ENCODE results near the gene BICRA.
"Not testable (repeated sequence)": the region's sequence is repeated elsewhere in the genome, so short reads cannot be mapped to it uniquely, and the experiment has no call there.

BICRA gene

GRCh38 chr19:47711652-47712242, 102.8 kb downstream of the BICRA start:
- no peak overlapping the region for H3K4me3 ChIP-seq (ENCODE audit: low read length)
- TF ChIP-seq ZNF274 (IDR thresholded peaks at IDR 0.05; ENCODE audit: low read depth, low read length), result no peak

DNA sequence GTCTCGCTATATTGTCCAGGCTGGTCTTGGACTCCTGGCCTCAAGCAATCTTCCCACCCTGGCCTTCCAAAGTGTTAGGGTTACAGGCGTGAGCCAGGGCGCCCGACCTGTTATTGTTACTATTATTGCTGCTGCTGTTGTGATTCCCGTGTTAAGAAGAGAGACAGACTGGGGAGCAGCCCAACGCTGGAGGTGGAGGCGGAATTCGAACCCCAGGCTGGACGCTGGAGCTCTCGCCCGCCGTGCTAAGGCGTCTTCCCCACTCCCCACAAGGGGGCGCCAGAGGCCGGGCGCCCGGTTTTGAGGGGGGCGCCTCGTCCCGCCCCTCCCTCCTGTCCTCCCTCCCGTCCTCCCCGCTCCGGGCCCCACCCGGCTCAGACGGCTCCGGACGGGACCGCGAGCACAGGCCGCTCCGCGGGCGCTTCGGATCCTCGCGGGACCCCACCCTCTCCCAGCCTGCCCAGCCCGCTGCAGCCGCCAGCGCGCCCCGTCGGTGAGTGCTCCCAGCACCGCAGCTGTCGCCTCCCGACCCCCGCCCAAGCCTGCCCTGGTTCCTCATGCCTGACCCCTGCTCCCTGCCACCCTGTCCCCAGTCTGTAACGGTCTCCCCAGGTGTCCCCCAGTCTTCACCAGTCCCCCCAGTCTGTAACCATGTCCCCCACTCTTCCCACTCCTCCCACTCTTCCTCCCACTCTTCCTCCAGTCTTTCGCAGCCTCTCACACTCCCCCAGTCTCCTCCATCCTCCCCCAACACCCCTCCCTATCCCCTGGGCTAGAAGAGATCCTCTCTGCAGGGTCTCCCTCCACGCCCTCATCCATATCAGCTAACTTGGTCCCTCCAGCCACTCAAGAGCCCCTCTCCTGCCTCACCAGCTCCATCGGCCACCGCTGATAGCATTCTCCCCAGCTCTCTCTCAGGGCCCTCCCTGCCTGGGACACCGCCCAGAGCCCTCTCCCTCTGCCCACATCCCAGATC, 104.4 kb downstream of the BICRA start, which contains the start of gene EHD2:
Gene EHD2, plus strand, starts transcription at position 377 of the 976 bp plus-strand sequence. CDS start 3,191 bp downstream, outside the sequence.
- no peak within 1 kb of the TSS for H3K4me3 ChIP-seq (ENCODE audit: low read length)
- no peak for TF ChIP-seq ZNF274 (IDR thresholded peaks at IDR 0.05; ENCODE audit: low read depth, low read length)

GRCh38 chr19:47714339-47714738, 105.4 kb downstream of the BICRA start:
- no peak overlapping the region for H3K4me3 ChIP-seq (ENCODE audit: low read length)
- no peak for TF ChIP-seq ZNF274 (IDR thresholded peaks at IDR 0.05; ENCODE audit: low read depth, low read length)

DNA sequence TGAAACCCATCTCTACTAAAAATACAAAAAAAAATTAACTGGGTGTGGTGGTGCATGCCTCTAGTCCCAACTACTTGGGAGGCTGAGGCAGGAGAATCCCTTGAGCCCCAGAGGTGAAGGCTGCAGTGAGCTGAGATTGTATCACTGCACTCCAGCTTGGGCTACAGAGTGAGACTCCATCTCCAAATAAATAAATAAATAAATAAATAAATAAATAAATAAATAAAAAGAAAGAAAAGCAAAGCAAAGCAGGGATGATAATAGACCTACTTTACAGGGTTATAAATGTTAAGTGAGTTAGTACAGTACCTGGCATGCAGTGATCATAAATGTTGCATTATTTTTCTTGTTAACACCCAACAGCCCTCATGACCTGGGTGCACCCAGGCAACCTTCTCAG, 105.9 kb downstream of the BICRA start:
- not testable (repeated sequence) for H3K4me3 ChIP-seq (ENCODE audit: low read length)

DNA sequence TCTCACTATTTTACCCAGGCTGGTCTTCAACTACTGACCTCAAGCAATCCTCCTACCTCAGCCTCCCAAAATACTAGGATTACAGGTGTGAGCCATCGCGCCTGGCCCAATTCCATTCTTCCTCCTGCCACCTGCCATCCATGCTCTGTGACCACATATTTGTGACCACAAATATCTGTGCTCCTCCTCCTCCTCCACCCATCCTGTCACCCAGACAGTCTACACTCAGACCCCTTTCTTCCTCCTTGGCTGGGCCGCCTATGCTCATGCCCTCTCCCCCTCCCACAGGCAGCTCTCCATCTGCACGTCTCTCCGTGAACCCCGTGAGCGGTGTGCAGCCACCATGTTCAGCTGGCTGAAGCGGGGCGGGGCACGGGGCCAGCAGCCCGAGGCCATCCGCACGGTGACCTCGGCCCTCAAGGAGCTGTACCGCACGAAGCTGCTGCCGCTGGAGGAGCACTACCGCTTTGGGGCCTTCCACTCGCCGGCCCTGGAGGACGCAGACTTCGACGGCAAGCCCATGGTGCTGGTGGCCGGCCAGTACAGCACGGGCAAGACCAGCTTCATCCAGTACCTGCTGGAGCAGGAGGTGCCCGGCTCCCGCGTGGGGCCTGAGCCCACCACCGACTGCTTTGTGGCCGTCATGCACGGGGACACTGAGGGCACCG, 107.5 kb downstream of the BICRA start:
- H3K4me3 ChIP-seq (ENCODE audit: low read length), result no peak overlapping the region
- TF ChIP-seq ZNF274 (IDR thresholded peaks at IDR 0.05; ENCODE audit: low read depth, low read length), result no peak

GRCh38 chr19:47718415-47719046, 109.6 kb downstream of the BICRA start:
- H3K4me3 ChIP-seq (ENCODE audit: low read length), result not testable (repeated sequence)

DNA sequence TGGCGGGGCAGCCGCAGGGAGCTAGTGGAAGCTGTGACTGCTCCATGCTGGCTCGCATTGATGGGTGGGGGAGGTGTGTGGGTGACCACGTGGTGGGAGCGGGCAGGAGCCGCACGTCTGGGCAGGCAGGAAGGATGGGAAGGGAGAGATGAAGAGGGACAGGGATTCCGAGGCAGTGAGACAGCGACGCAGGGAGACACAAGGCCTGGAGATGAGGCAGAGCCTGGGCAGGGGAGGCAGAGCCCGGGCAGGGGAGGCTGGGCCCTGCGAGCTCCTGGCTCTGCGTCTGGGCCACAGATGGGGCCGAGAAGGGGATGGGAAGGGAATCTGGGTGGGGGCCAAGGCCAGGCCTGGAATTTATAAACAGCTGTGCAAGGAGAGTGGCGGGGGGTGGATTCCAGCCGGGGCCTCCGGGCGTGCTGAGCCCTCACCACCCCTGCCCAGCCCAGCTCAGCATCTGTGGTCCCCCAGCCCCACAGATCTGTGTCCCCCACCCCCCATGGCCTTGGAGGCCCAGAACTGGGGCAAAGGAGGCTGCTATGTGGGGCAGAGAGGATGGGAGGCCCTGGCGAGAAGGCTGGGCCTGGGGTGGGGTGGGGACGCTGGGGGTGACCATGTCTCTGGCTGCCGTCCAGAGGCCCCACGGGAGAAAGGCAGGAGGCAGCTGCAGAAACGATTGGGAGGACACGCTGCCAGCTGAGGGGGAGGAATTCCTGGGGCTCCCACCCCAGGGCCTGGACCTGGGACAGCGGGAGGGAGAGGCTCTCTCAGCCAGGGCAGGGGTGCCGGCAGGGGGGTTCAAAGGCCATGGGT, 110.3 kb downstream of the BICRA start:
- no peak overlapping the region for H3K4me3 ChIP-seq (ENCODE audit: low read length)
- no peak for TF ChIP-seq ZNF274 (IDR thresholded peaks at IDR 0.05; ENCODE audit: low read depth, low read length)

- H3K4me3 ChIP-seq (ENCODE audit: low read length), result no peak overlapping the region
- no peak for TF ChIP-seq ZNF274 (IDR thresholded peaks at IDR 0.05; ENCODE audit: low read depth, low read length)
These were observed 111.9 kb downstream of the BICRA start for GRCh38 chr19:47720669-47721422.

DNA sequence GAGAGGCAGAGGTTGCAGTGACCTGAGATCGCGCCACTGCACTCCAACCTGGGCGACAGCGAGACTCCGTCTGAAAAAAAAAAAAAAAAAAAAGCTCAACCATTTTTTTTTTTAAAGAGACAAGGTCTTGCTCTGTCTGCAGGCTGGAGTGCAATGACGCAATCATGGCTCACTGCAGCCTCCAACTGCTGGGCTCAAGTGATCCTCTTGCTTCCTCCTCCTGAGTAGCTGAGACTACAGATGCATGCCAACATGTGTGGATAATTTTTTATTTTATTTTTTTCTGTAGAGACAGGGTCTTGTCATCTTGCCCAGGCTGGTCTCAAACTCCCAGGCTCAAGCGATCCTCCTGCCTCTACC, 114.6 kb downstream of the BICRA start:
- no peak overlapping the region for H3K4me3 ChIP-seq (ENCODE audit: low read length)
- no peak for TF ChIP-seq ZNF274 (IDR thresholded peaks at IDR 0.05; ENCODE audit: low read depth, low read length)

- TF ChIP-seq ZNF274 (IDR thresholded peaks at IDR 0.05; ENCODE audit: low read depth, low read length), result no peak
- no peak overlapping the region for H3K4me3 ChIP-seq (ENCODE audit: low read length)
These were observed 116.9 kb downstream of the BICRA start for GRCh38 chr19:47725759-47726401.

DNA sequence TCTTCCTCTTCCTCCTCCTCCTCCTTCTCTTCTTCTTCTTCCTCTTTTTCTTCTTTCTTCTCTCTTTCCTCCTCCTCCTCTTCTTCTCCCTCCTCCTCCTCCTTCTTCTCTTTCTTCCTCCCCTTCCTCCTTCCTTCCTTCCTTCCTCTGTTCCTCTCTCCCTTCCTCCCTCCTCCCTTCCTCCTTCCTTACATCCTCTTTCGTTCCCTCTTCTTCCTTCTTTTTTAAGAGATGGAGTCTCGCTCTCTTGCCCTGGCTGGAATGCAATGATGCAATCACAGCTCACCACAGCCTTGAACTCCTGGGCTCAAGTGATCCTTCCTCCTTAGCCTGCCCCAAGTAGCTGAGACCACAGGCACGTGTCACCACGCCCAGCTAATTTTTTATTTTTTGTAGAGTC, 117.5 kb downstream of the BICRA start:
- no peak overlapping the region for H3K4me3 ChIP-seq (ENCODE audit: low read length)
- no peak for TF ChIP-seq ZNF274 (IDR thresholded peaks at IDR 0.05; ENCODE audit: low read depth, low read length)

DNA sequence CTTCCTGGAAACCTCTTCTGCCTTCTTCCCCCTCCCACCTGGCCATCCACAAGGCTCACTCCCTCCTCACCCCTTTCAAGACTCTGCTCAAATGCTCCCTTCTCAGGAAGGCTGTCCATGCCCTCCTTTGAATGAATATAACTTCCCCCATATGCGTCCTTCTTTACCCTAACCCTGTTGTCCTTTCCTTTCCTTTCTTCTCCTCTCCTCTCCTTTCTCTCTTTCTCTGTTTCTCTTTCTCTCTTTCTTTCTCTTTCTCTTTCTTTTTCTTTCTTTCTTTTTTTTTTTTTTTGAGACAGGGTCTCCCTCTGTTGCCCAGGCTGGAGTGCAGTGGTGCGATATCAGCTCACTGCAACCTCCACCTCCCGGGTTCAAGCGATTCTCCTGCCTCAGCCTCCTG, 119.4 kb downstream of the BICRA start:
- not testable (repeated sequence) for H3K4me3 ChIP-seq (ENCODE audit: low read length)

DNA sequence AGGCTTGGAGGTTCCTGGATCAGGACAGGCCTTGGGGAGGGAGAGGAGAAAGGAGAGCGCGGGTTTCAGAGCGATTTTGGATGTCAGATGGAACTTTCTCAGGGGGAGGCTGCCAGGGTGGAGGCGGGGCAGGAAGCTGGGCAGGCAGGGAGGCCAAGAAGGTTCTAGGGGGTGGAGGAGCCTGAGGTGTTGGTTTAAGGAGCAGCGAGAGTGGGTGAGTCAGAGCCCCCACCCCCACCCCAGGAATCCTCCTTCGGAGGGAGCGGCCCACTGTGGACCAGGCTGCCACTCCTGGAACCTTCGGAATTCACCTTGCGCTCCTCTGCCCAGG, 120.5 kb downstream of the BICRA start:
- H3K4me3 ChIP-seq (ENCODE audit: low read length), result no peak overlapping the region
- no peak for TF ChIP-seq ZNF274 (IDR thresholded peaks at IDR 0.05; ENCODE audit: low read depth, low read length)
